Cardiac muscle cell (in vitro differentiated cells and primary cell): ENCODE data around the gene MRPS18A. TPM values are rescaled to one million over a fixed set of nuclear protein-coding genes. Genes with fewer than 3 reads are reported as not detected.

Source experiments
- DNase-seq, 2 donors: peaks; one replicate each; pipeline versions ENCODE4 v3.0.0 to v3.0.0-alpha.2; 2010 to 2017; ENCODE audit warnings: low read depth in 1 of 2, low spot score in 1 of 2
- H3K27ac ChIP-seq: fragments of 200-600 bp; sonication (generic); 2 replicates; pipeline ENCODE4 v1.5.1; 2016
- H3K27me3 ChIP-seq: fragments of 200-600 bp; sonication (generic); 2 replicates; pipeline ENCODE4 v1.6.0; 2016; ENCODE audit warnings: control low read depth
- H3K36me3 ChIP-seq: fragments of 200-600 bp; sonication (generic); 2 replicates; pipeline ENCODE4 v1.5.1; 2016; ENCODE audit warnings: control low read depth
- H3K4me1 ChIP-seq: fragments of 200-600 bp; sonication (generic); 2 replicates; pipeline ENCODE4 v1.8.1; 2017; ENCODE audit warnings: low read depth, mild to moderate bottlenecking, mixed run types
- H3K4me3 ChIP-seq: fragments of 200-600 bp; sonication (generic); 2 replicates; pipeline ENCODE4 v1.5.1; 2016; ENCODE audit warnings: mild to moderate bottlenecking
- H3K9me3 ChIP-seq: fragments of 200-600 bp; sonication (generic); 2 replicates; pipeline ENCODE4 v1.5.1; 2017; ENCODE audit warnings: low read depth, mild to moderate bottlenecking, control low read depth
- CTCF ChIP-seq: IDR thresholded peaks from 2 replicates; pipeline ENCODE4 v1.5.1; 2012; ENCODE audit warnings: low read depth, mild to moderate bottlenecking, low read length
- polyA plus RNA-seq: library from polyadenylated mRNA; unstranded; fragments of >200 nt; fragmentation: Nextera tagmentation; extraction: Ambion mirVana; gene quantifications from 2 replicates; pipeline ENCODE4 v1.2.1, GENCODE V29; 2016
- total RNA-seq: library from RNA; depleted of rRNA; stranded (reverse); fragments of >200 nt; gene quantifications from 2 replicates; pipeline ENCODE4 v1.2.3, GENCODE V29; 2016

Gene MRPS18A
- total and polyA plus RNA-seq, 2 experiments from 2014 or later: 65.9 to 87.0 TPM

- no peak for TF ChIP-seq CTCF
- H3K27me3 ChIP-seq: no peaks in the 10 kb centered on the region
- H3K27ac ChIP-seq: peak overlapping the region; percentile 92
- H3K36me3 ChIP-seq: peaks cover 2% of the 10 kb centered on the region
- H3K9me3 ChIP-seq: no peaks in the 10 kb centered on the region
- H3K4me3 ChIP-seq: no peak overlapping the region
- DNase-seq: no peak
- peaks cover 14% of the 10 kb centered on the region for H3K4me1 ChIP-seq
Observed at GRCh38 chr6:43630980-43631619, 56.5 kb downstream of the MRPS18A start.

DNA sequence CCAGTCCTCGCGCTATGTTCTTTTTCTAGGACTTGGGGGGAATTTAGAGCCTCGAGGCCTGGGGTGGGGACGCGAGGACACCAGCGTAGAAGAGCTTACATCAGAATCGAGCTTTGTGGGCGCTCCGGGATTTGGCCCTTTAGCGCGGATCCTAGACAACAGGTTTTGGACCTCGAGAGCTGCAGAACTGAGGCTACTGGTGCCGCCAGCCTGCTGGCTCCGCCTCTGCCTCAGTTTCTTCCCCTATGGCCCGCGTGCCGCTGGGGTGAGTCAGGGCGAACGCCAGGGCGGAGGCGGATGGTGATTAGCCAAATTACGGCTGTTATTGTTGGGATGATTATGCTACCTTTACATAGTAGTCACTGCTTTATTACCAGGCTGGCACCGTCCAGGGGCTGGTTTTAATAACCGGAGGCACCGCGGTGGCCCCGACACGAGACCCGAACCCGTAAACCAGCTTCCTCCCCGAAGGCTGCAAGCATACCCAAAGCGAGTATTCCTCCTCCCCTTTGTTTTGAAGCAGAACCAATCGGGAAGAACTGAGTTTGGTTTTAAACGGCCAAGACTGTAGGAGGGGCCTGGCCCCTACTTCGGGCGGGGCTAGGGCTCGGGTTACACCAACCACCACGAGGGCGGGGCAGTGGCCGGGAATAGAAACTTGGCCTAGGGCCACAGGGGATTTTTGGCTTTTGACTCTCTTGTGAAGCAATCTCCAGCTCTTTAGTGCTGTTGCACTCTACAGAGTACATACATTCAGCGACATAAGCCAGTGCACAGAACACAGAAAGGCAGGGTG is 57.9 kb downstream of the MRPS18A start:
- Histone ChIP-seq H3K9me3 (no peaks in the 10 kb centered on the region), H3K27me3 (no peaks in the 10 kb centered on the region), H3K36me3 (peaks cover 9% of the 10 kb centered on the region), H3K27ac (peak overlapping the region; percentile 92), H3K4me3 (peak overlapping the region; percentile 84), H3K4me1 (peaks cover 14% of the 10 kb centered on the region)
- no peak for TF ChIP-seq CTCF
- DNase-seq: peak; percentile 98 to 99

DNA sequence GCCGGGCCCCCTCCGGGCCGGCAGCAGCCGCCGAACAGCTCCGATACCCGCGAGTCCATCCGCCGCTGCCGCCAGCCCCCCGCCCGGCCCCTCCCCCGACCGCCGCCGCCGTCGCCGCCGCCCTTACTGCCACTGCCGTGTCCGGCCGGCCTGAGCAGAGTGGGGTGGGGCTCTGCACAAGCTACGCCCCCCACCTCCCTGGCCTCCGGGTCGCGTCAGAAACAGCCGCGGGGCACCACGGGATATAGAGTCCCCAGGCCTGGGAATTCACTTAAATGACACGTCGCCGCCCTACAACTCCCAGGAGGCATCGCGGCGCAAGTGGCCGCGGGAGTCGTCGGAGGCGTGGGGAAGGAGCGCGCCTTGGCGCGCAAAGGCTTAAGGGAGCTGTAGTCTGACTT is 58.5 kb downstream of the MRPS18A start, which contains the start of gene GTPBP2:
Gene GTPBP2, minus strand, starts transcription at position 161 of the 401 bp plus-strand sequence. Its CDS starts 102 bp downstream, at position 59.
- H3K9me3 ChIP-seq: no peaks in the 10 kb centered on the region
- DNase-seq: peak; percentile 100
- H3K36me3 ChIP-seq: peaks cover 10% of the 10 kb centered on the region
- H3K27ac ChIP-seq: peak within 1 kb of the TSS; percentile 92
- peaks cover 14% of the 10 kb centered on the region for H3K4me1 ChIP-seq
- no peaks in the 10 kb centered on the region for H3K27me3 ChIP-seq
- peak within 1 kb of the TSS; percentile 84 for H3K4me3 ChIP-seq
- no peak for TF ChIP-seq CTCF

GRCh38 chr6:43628393-43629103 is 59.0 kb downstream of the MRPS18A start:
- peak; percentile 50 to 67 for DNase-seq
- Histone ChIP-seq H3K36me3 (peaks cover 15% of the 10 kb centered on the region), H3K4me1 (peaks cover 14% of the 10 kb centered on the region), H3K27me3 (no peaks in the 10 kb centered on the region), H3K4me3 (peak overlapping the region; percentile 84), H3K27ac (peak overlapping the region; percentile 83), H3K9me3 (no peaks in the 10 kb centered on the region)
- no peak for TF ChIP-seq CTCF

DNA sequence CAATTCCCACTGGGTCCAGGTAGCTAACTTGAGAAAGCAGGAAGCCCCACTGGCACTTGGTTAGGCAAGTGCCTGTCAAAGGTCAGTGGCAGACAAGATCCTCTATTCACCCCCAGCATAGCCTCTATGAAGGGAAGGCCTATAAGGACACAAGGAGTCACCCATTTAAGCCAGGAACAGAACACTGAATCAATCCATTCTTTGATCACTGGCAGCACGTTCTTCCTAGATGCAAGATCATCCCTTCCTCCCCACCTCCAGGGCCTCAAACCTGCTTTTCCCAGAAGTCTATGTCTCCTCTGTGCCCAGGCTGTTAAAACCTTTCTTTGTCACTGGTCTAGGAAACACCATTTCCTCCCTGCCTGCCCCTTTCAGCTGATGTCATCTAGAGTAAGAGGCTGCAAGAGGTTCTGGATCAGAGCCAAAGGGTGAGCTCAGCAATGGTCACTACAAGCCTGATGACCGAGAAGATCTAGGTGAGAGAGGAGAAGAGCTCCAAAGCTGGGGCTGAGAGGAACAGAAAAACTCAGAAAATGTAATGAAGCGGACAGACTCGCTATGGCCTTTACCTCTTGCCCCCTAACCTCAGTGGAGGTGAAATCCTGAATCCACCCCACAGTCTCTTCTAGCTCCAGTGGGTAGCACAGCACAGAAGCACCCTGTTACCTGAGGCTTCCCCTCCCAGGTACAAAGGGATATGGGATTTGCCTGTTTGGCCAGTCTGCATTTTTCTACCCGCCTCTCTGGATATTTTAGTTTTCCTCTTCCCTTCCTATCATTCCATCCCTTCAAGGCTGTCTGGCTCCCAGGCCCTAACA is 60.4 kb downstream of the MRPS18A start:
- no peak for TF ChIP-seq CTCF
- Histone ChIP-seq H3K9me3 (no peaks in the 10 kb centered on the region), H3K27ac (peak overlapping the region; percentile 64), H3K27me3 (no peaks in the 10 kb centered on the region), H3K4me1 (peaks cover 14% of the 10 kb centered on the region), H3K36me3 (peaks cover 29% of the 10 kb centered on the region), H3K4me3 (no peak overlapping the region)
- DNase-seq: peak; percentile 89 to 96
